ENCODE results near the gene TBX1.

DNA sequence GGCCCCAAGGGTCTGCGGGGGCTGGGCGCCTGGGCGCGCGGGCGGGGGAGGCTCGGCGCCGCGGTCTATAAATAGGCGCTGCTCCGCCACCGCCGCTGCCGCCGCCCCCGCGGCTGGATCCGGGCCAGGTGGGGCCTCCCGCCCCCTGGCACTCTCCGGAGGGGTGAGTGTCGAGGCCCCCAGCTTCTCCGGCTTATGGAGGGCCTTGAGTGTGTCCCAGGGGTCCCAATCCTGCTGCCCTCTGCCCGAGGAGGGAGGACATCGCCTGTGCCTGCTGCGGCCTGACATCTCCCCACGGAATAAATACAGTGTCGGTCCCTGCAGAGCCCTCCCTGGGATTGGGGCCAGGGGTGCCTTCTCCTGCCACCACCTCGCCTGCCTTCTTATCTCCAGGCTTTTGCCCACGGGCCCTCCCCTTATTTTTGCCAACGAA lies 41.5 kb upstream of the TBX1 start:
- TF ChIP-seq, protein P1, sequence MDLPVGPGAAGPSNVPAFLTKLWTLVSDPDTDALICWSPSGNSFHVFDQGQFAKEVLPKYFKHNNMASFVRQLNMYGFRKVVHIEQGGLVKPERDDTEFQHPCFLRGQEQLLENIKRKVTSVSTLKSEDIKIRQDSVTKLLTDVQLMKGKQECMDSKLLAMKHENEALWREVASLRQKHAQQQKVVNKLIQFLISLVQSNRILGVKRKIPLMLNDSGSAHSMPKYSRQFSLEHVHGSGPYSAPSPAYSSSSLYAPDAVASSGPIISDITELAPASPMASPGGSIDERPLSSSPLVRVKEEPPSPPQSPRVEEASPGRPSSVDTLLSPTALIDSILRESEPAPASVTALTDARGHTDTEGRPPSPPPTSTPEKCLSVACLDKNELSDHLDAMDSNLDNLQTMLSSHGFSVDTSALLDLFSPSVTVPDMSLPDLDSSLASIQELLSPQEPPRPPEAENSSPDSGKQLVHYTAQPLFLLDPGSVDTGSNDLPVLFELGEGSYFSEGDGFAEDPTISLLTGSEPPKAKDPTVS (IDR thresholded peaks at IDR 0.05; ENCODE audit: low read depth, low read length): no peak
- TF ChIP-seq SMAD1 (IDR thresholded peaks at IDR 0.05; ENCODE audit: low read depth, partially characterized antibody) (no peak), ZNF274 (IDR thresholded peaks at IDR 0.05; ENCODE audit: insufficient read depth, insufficient read length) (no peak), EP300 (IDR thresholded peaks at IDR 0.05; ENCODE audit: borderline replicate concordance in 1 of 2, control insufficient read depth in 1 of 2, low read depth in 2 of 2, low read length in 2 of 2) (no peak), CEBPB (IDR thresholded peaks at IDR 0.05; ENCODE audit: borderline replicate concordance in 1 of 2, low read depth in 2 of 2, low read length in 2 of 2) (no peak)
- TF ChIP-seq, protein P2, sequence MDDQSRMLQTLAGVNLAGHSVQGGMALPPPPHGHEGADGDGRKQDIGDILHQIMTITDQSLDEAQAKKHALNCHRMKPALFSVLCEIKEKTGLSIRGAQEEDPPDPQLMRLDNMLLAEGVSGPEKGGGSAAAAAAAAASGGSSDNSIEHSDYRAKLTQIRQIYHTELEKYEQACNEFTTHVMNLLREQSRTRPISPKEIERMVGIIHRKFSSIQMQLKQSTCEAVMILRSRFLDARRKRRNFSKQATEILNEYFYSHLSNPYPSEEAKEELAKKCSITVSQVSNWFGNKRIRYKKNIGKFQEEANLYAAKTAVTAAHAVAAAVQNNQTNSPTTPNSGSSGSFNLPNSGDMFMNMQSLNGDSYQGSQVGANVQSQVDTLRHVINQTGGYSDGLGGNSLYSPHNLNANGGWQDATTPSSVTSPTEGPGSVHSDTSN (IDR thresholded peaks at IDR 0.05; ENCODE audit: insufficient replicate concordance, low read depth, low read length): no peak
- TF ChIP-seq, protein P3, sequence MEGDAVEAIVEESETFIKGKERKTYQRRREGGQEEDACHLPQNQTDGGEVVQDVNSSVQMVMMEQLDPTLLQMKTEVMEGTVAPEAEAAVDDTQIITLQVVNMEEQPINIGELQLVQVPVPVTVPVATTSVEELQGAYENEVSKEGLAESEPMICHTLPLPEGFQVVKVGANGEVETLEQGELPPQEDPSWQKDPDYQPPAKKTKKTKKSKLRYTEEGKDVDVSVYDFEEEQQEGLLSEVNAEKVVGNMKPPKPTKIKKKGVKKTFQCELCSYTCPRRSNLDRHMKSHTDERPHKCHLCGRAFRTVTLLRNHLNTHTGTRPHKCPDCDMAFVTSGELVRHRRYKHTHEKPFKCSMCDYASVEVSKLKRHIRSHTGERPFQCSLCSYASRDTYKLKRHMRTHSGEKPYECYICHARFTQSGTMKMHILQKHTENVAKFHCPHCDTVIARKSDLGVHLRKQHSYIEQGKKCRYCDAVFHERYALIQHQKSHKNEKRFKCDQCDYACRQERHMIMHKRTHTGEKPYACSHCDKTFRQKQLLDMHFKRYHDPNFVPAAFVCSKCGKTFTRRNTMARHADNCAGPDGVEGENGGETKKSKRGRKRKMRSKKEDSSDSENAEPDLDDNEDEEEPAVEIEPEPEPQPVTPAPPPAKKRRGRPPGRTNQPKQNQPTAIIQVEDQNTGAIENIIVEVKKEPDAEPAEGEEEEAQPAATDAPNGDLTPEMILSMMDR (IDR thresholded peaks at IDR 0.05 in 2 of 3, conservative IDR thresholded peaks at IDR 0.05 in 1 of 3; ENCODE audit: control insufficient read depth in 2 of 3, extremely low read depth in 1 of 3, insufficient read depth in 1 of 3, low read depth in 3 of 3, low read length in 3 of 3): no peak
